CD4-positive, alpha-beta T cell treated with Interleukin-17A for 1 hour (primary cell): ENCODE results near the gene TMEM212.
"Not testable (repeated sequence)": the region's sequence is repeated elsewhere in the genome, so short reads cannot be mapped to it uniquely, and the experiment has no call there.

ENCODE experiments used
- DNase-seq: peaks from one replicate; pipeline ENCODE4 v3.0.0-alpha.2; 2020

Gene TMEM212

GRCh38 chr3:171895291-171895690 lies 52.1 kb downstream of the TMEM212 start:
- no peak for DNase-seq

GRCh38 chr3:171895900-171896299 lies 52.8 kb downstream of the TMEM212 start:
- DNase-seq = no peak

- DNase-seq = no peak
Observed at GRCh38 chr3:171896316-171896715, 53.2 kb downstream of the TMEM212 start.

GRCh38 chr3:171898192-171898591 lies 55.0 kb downstream of the TMEM212 start:
- DNase-seq = no peak

- DNase-seq = no peak
Observed at GRCh38 chr3:171900446-171900845, 57.3 kb downstream of the TMEM212 start.

GRCh38 chr3:171901615-171902312 lies 58.6 kb downstream of the TMEM212 start:
- no peak for DNase-seq

- no peak for DNase-seq
Observed at GRCh38 chr3:171904829-171905228, 61.7 kb downstream of the TMEM212 start.

GRCh38 chr3:171906503-171906902 lies 63.4 kb downstream of the TMEM212 start:
- not testable (repeated sequence) for DNase-seq

GRCh38 chr3:171906951-171907676 lies 64.0 kb downstream of the TMEM212 start:
- DNase-seq = no peak

- DNase-seq = no peak
Observed at GRCh38 chr3:171907761-171908160, 64.6 kb downstream of the TMEM212 start.

GRCh38 chr3:171908731-171909130 lies 65.6 kb downstream of the TMEM212 start:
- DNase-seq = no peak
